Measurements from ENCODE around the gene CDH11. TPM values are rescaled to one million over a fixed set of nuclear protein-coding genes. Genes with fewer than 3 reads are reported as not detected.

The CDH11 gene
- polyA plus RNA-seq, 1 donor (not counting 4 experiments of a cell fraction or from before 2014, with no cell fraction given), result 36.8 TPM

- FAIRE-seq, result no peak
These were observed 50.2 kb downstream of the CDH11 start for GRCh38 chr16:65071433-65072311.

GRCh38 chr16:65070831-65071432 lies 50.9 kb downstream of the CDH11 start:
- Histone ChIP-seq H4K20me1 (ENCODE audit: control insufficient read depth, extremely low read depth, insufficient read depth, low read length) (no peaks in the 10 kb centered on the region), H3K9ac (ENCODE audit: control insufficient read depth, extremely low read depth, insufficient read depth, low read length) (no peak overlapping the region), H3K4me1 (ENCODE audit: control insufficient read depth, extremely low read depth, insufficient read depth, low read length) (peaks cover 4% of the 10 kb centered on the region), H3K79me2 (ENCODE audit: control insufficient read depth, insufficient read depth, low read length) (peaks cover 37% of the 10 kb centered on the region), H3K4me3 (ENCODE audit: control insufficient read depth in 2 of 3, extremely low read depth in 1 of 3, insufficient read depth in 2 of 3, low read depth in 1 of 3, low read length in 3 of 3) (no peak overlapping the region), H3K9me1 (ENCODE audit: control insufficient read depth, extremely low read depth, insufficient read depth, low read length) (no peaks in the 10 kb centered on the region), H3K27ac (ENCODE audit: control insufficient read depth, insufficient read depth, low read length) (no peak overlapping the region), H3K27me3 (ENCODE audit: control insufficient read depth, extremely low read depth, insufficient read depth, low read length) (no peaks in the 10 kb centered on the region), H2AFZ (ENCODE audit: control insufficient read depth, low read length) (no peak overlapping the region), H3K36me3 (ENCODE audit: control insufficient read depth in 2 of 2, extremely low read depth in 1 of 2, insufficient read depth in 2 of 2, low read length in 2 of 2) (no peaks in the 10 kb centered on the region), H3K4me2 (ENCODE audit: control insufficient read depth, extremely low read depth, insufficient read depth, low read depth, low read length) (no peak overlapping the region), H3K9me3 (ENCODE audit: control insufficient read depth, low read depth, low read length) (no peaks in the 10 kb centered on the region)
- DNase-seq (ENCODE audit: low read depth, low spot score) (no peak), FAIRE-seq (peak; percentile 87)
- dilution Hi-C loops (cut with MboI; ENCODE audit: extremely low pct_ligation_motif_present, low sequenced_read_pairs), result no loop called here
- TF ChIP-seq EZH2 (IDR thresholded peaks at IDR 0.05; ENCODE audit: low read length), result no peak
- no peak for TF ChIP-seq CTCF (optimal IDR thresholded peaks at IDR 0.05 in 1 of 3, IDR thresholded peaks at IDR 0.05 in 1 of 3, conservative IDR thresholded peaks at IDR 0.05 in 1 of 3; ENCODE audit: extremely low read depth in 1 of 3, insufficient read depth in 2 of 3, low read length in 3 of 3)

More at GRCh38 chr16:65071433-65072311, 50.2 kb downstream of the CDH11 start:
- no peaks in the 10 kb centered on the region for H3K9me3 ChIP-seq (ENCODE audit: control insufficient read depth, low read depth, low read length)
- peaks cover 36% of the 10 kb centered on the region for H3K79me2 ChIP-seq (ENCODE audit: control insufficient read depth, insufficient read depth, low read length)
- H3K4me1 ChIP-seq (ENCODE audit: control insufficient read depth, extremely low read depth, insufficient read depth, low read length), result peaks cover 4% of the 10 kb centered on the region
- no peak overlapping the region for H3K27ac ChIP-seq (ENCODE audit: control insufficient read depth, insufficient read depth, low read length)
- no peak overlapping the region for H3K4me2 ChIP-seq (ENCODE audit: control insufficient read depth, extremely low read depth, insufficient read depth, low read depth, low read length)
- no peaks in the 10 kb centered on the region for H3K36me3 ChIP-seq (ENCODE audit: control insufficient read depth in 2 of 2, extremely low read depth in 1 of 2, insufficient read depth in 2 of 2, low read length in 2 of 2)
- TF ChIP-seq CTCF (optimal IDR thresholded peaks at IDR 0.05 in 1 of 3, IDR thresholded peaks at IDR 0.05 in 1 of 3, conservative IDR thresholded peaks at IDR 0.05 in 1 of 3; ENCODE audit: extremely low read depth in 1 of 3, insufficient read depth in 2 of 3, low read length in 3 of 3) (no peak), EZH2 (IDR thresholded peaks at IDR 0.05; ENCODE audit: low read length) (no peak)
- no peak for DNase-seq (ENCODE audit: low read depth, low spot score)
- no peaks in the 10 kb centered on the region for H3K9me1 ChIP-seq (ENCODE audit: control insufficient read depth, extremely low read depth, insufficient read depth, low read length)
- dilution Hi-C loops (cut with MboI; ENCODE audit: extremely low pct_ligation_motif_present, low sequenced_read_pairs), result no loop called here
- no peak overlapping the region for H2AFZ ChIP-seq (ENCODE audit: control insufficient read depth, low read length)
- no peak overlapping the region for H3K9ac ChIP-seq (ENCODE audit: control insufficient read depth, extremely low read depth, insufficient read depth, low read length)
- H3K27me3 ChIP-seq (ENCODE audit: control insufficient read depth, extremely low read depth, insufficient read depth, low read length), result no peaks in the 10 kb centered on the region
- H4K20me1 ChIP-seq (ENCODE audit: control insufficient read depth, extremely low read depth, insufficient read depth, low read length), result no peaks in the 10 kb centered on the region
- no peak overlapping the region for H3K4me3 ChIP-seq (ENCODE audit: control insufficient read depth in 2 of 3, extremely low read depth in 1 of 3, insufficient read depth in 2 of 3, low read depth in 1 of 3, low read length in 3 of 3)
